H1 (cell line): ENCODE results near the gene TSPAN15. TPM values are rescaled to one million over a fixed set of nuclear protein-coding genes. Genes with fewer than 3 reads are reported as not detected.

Source experiments
- CTCF ChIA-PET: fragments of 300-600 bp; sonication (Branson Sonifier 250); formaldehyde crosslinking; loops from one replicate; lab custom pipeline; 2021; ENCODE audit not compliant: partially characterized antibody; lab: Charles Lee
- POLR2A ChIA-PET: fragments of 300-600 bp; sonication (Branson Sonifier 250); formaldehyde crosslinking; loops from one replicate; lab custom pipeline; 2021; ENCODE audit warnings: inconsistent platforms; ENCODE audit not compliant: partially characterized antibody; lab: Charles Lee
- DNase-seq, 2 experiments: peaks; one replicate each; pipeline versions ENCODE4 v3.0.0 to v3.0.0-alpha.2; 2010 to 2022; ENCODE audit warnings: low spot score in 2 of 2, low read depth in 1 of 2, mixed read lengths in 1 of 2
- FAIRE-seq: peaks from 2 replicates; lab custom pipeline; 2011; peaks lifted over from hg19 to GRCh38; lab: Jason Lieb, UNC
- H2AFZ ChIP-seq: 2 replicates; pipeline ENCODE4 v1.8.1; 2012; ENCODE audit warnings: low read length, inconsistent platforms
- H2AK5ac ChIP-seq: 2 replicates; pipeline ENCODE4 v1.6.1; 2013; ENCODE audit warnings: low read depth, low read length
- H2BK120ac ChIP-seq: replicated peaks from 2 replicates; pipeline ENCODE3; 2013; ENCODE audit warnings: low read depth, low read length, inconsistent platforms
- H2BK12ac ChIP-seq: 2 replicates; pipeline ENCODE4 v1.6.1; 2013; ENCODE audit warnings: low read depth, low read length
- H2BK15ac ChIP-seq: 2 replicates; pipeline ENCODE4 v1.6.1; 2013; ENCODE audit warnings: low read length
- H2BK20ac ChIP-seq: 2 replicates; pipeline ENCODE4 v1.6.1; 2013; ENCODE audit warnings: low read length
- H2BK5ac ChIP-seq: 2 replicates; pipeline ENCODE4 v1.6.1; 2013; ENCODE audit warnings: low read depth, low read length
- H3K14ac ChIP-seq: 2 replicates; pipeline ENCODE4 v1.6.1; 2013; ENCODE audit warnings: inconsistent platforms; ENCODE audit not compliant: insufficient read length
- H3K18ac ChIP-seq: 2 replicates; pipeline ENCODE4 v1.6.1; 2013; ENCODE audit warnings: low read length; ENCODE audit errors: extremely low read depth
- H3K23ac ChIP-seq: 2 replicates; pipeline ENCODE4 v1.6.1; 2013; ENCODE audit warnings: inconsistent platforms; ENCODE audit not compliant: insufficient read length
- H3K23me2 ChIP-seq: 2 replicates; pipeline ENCODE4 v1.6.1; 2013; ENCODE audit warnings: low read depth, low read length
- H3K27ac ChIP-seq: 2 replicates; pipeline ENCODE4 v1.6.1; 2011; ENCODE audit warnings: low read depth, low read length, inconsistent platforms
- H3K27me3 ChIP-seq, 4 experiments: replicated peaks in 1 of 4; 1 replicate in 1 of 4; 2 replicates in 3 of 4; pipeline versions ENCODE4 v1.6.1 to v1.8.1; 2011 to 2013; ENCODE audit warnings: low read length in 3 of 4, mild to moderate bottlenecking in 3 of 4, inconsistent platforms in 2 of 4, mixed read lengths in 2 of 4, moderate library complexity in 1 of 4; ENCODE audit not compliant: control insufficient read depth in 3 of 4, insufficient read depth in 3 of 4; ENCODE audit errors: extremely low read depth in 1 of 4
- H3K36me3 ChIP-seq, 4 experiments: 2 replicates each; pipeline versions ENCODE4 v1.6.1 to v1.8.1; 2011 to 2013; ENCODE audit warnings: mild to moderate bottlenecking in 4 of 4, low read length in 3 of 4, moderate library complexity in 2 of 4, control low read depth in 1 of 4, inconsistent platforms in 1 of 4; ENCODE audit not compliant: insufficient read depth in 4 of 4, control insufficient read depth in 2 of 4
- H3K4ac ChIP-seq: replicated peaks from 2 replicates; pipeline ENCODE3; 2013; ENCODE audit warnings: low read length, low read depth, mixed read lengths, inconsistent platforms; ENCODE audit not compliant: insufficient read length
- H3K4me1 ChIP-seq, 4 experiments: replicated peaks in 1 of 4; 1 replicate in 1 of 4; 2 replicates in 3 of 4; pipeline versions ENCODE4 v1.6.1 to v1.8.1; 2011 to 2013; ENCODE audit warnings: low read length in 3 of 4, inconsistent platforms in 2 of 4, mixed read lengths in 1 of 4; ENCODE audit not compliant: insufficient read depth in 4 of 4, control insufficient read depth in 3 of 4
- H3K4me2 ChIP-seq, 2 experiments: 2 replicates each; pipeline versions ENCODE4 v1.6.1 to v1.8.1; 2011 to 2013; ENCODE audit warnings: low read depth in 2 of 2, low read length in 2 of 2, control low read depth in 1 of 2, inconsistent platforms in 1 of 2, mild to moderate bottlenecking in 1 of 2; ENCODE audit not compliant: insufficient read depth in 1 of 2
- H3K4me3 ChIP-seq, 4 experiments: fragments of 200-600, 300-600 bp in 1 of 4; sonication (generic), shearing (Covaris generic), sonication (Bioruptor Twin) in 1 of 4; 2 replicates each; pipeline versions ENCODE4 v1.5.1 to v1.8.1; 2011 to 2016; ENCODE audit warnings: low read length in 4 of 4, low read depth in 3 of 4, control low read depth in 2 of 4, inconsistent platforms in 2 of 4, mild to moderate bottlenecking in 2 of 4, mixed read lengths in 1 of 4, moderate library complexity in 1 of 4; ENCODE audit not compliant: insufficient read depth in 2 of 4; ENCODE audit errors: extremely low read depth in 1 of 4
- H3K56ac ChIP-seq: replicated peaks from 2 replicates; pipeline ENCODE3; 2013; ENCODE audit warnings: low read depth, mild to moderate bottlenecking, mixed read lengths, low read length, inconsistent platforms; ENCODE audit not compliant: insufficient read length
- H3K79me1 ChIP-seq: 2 replicates; pipeline ENCODE4 v1.6.1; 2013; ENCODE audit warnings: low read depth, low read length, control low read depth
- H3K79me2 ChIP-seq, 2 experiments: 2 replicates each; pipeline versions ENCODE4 v1.6.1 to v1.8.1; 2012 to 2013; ENCODE audit warnings: low read length in 2 of 2, mild to moderate bottlenecking in 2 of 2, inconsistent platforms in 1 of 2; ENCODE audit not compliant: insufficient read depth in 2 of 2, control insufficient read depth in 1 of 2
- H3K9ac ChIP-seq, 4 experiments: replicated peaks in 1 of 4; 1 replicate in 1 of 4; 2 replicates in 3 of 4; pipeline versions ENCODE4 v1.6.1 to v1.8.1; 2011 to 2013; ENCODE audit warnings: low read depth in 3 of 4, low read length in 3 of 4, control low read depth in 2 of 4, mild to moderate bottlenecking in 2 of 4, moderate library complexity in 2 of 4, inconsistent platforms in 1 of 4; ENCODE audit errors: extremely low read depth in 1 of 4
- H3K9me3 ChIP-seq, 2 experiments: 2 replicates each; pipeline versions ENCODE4 v1.6.1 to v1.8.1; 2012 to 2013; ENCODE audit warnings: mild to moderate bottlenecking in 2 of 2, moderate library complexity in 2 of 2, control low read depth in 1 of 2, inconsistent platforms in 1 of 2, low read depth in 1 of 2, low read length in 1 of 2, mixed read lengths in 1 of 2; ENCODE audit not compliant: insufficient read depth in 2 of 2
- H4K20me1 ChIP-seq, 2 experiments: replicated peaks in 1 of 2; 2 replicates each; pipeline versions ENCODE3 to v1.8.1; 2011 to 2013; ENCODE audit warnings: inconsistent platforms in 2 of 2, low read length in 2 of 2, mild to moderate bottlenecking in 1 of 2; ENCODE audit not compliant: insufficient read depth in 2 of 2, control insufficient read depth in 1 of 2
- H4K5ac ChIP-seq: 2 replicates; pipeline ENCODE4 v1.6.1; 2013; ENCODE audit warnings: low read length, low read depth, mixed read lengths, inconsistent platforms; ENCODE audit not compliant: insufficient read length
- H4K8ac ChIP-seq: 2 replicates; pipeline ENCODE4 v1.8.0; 2013; ENCODE audit warnings: mild to moderate bottlenecking, moderate library complexity, low read length, inconsistent platforms; ENCODE audit not compliant: insufficient read depth; ENCODE audit errors: extremely low read depth
- H4K91ac ChIP-seq: replicated peaks from 2 replicates; pipeline ENCODE3; 2013; ENCODE audit warnings: low read length, mixed read lengths, inconsistent platforms; ENCODE audit not compliant: insufficient read length
- BRCA1 ChIP-seq: IDR thresholded peaks from 2 replicates; pipeline ENCODE4 v1.6.1; 2012; ENCODE audit warnings: low read depth, low read length, improper control_type of control experiment
- CHD1 ChIP-seq: IDR thresholded peaks from 2 replicates; pipeline ENCODE4 v1.6.1; 2012; ENCODE audit warnings: low read depth, low read length, improper control_type of control experiment
- CREB1 ChIP-seq: IDR thresholded peaks from 2 replicates; pipeline ENCODE4 v1.6.1; 2012; ENCODE audit warnings: inconsistent platforms
- JUN ChIP-seq: IDR thresholded peaks from 2 replicates; pipeline ENCODE4 v1.6.1; 2011; ENCODE audit warnings: low read depth, mild to moderate bottlenecking, improper control_type of control experiment, low read length
- KDM1A ChIP-seq: fragments of 200-600, 300-600 bp; sonication (generic); IDR thresholded peaks from 2 replicates; pipeline ENCODE4 v1.7.1; 2016; ENCODE audit warnings: mild to moderate bottlenecking, low read length, borderline replicate concordance
- PHF8 ChIP-seq: fragments of 200-600 bp; sonication (generic); conservative IDR thresholded peaks from 2 replicates; pipeline ENCODE4 v1.7.1; 2012; ENCODE audit warnings: low read depth, mild to moderate bottlenecking, inconsistent platforms, low read length, moderate library complexity
- RXRA ChIP-seq: IDR thresholded peaks from 2 replicates; pipeline ENCODE4 v1.6.1; 2011; ENCODE audit warnings: low read depth, mild to moderate bottlenecking, low read length, moderate library complexity; ENCODE audit not compliant: insufficient read depth
- SIX5 ChIP-seq: IDR thresholded peaks from 2 replicates; pipeline ENCODE4 v1.6.1; 2011; ENCODE audit warnings: mild to moderate bottlenecking, low read depth, low read length
- SP1 ChIP-seq: IDR thresholded peaks from 2 replicates; pipeline ENCODE4 v1.6.1; 2011; ENCODE audit warnings: low read depth, low read length
- polyA plus RNA-seq, 7 experiments: library from polyadenylated mRNA; depleted of rRNA in 3 of 7; stranded (reverse) in 5 of 7; unstranded in 2 of 7; fragments of >200 nt in 5 of 7; fragments of 200-250 nt in 2 of 7; gene quantifications; 1 replicate in 5 of 7; 2 replicates in 1 of 7; 4 replicates in 1 of 7; pipeline versions ENCODE4 v1.2.1 to v1.2.3, GENCODE V29; 2011 to 2013; ENCODE audit warnings: missing spikeins in 2 of 7, mixed read lengths in 2 of 7
- total RNA-seq: library from RNA; stranded (reverse); fragmentation: NEBNext Ultra II Directional; extraction: Animal tissue kit (Norgen Biotek cat#: 25700); gene quantifications from 2 replicates; pipeline ENCODE4 v1.2.1, GENCODE V29; 2021

The TSPAN15 gene
- total and polyA plus RNA-seq, 2 of the 8 experiments (the other 6 are each of a cell fraction or from before 2014, with no cell fraction given), result 9.7 to 20.0 TPM

DNA sequence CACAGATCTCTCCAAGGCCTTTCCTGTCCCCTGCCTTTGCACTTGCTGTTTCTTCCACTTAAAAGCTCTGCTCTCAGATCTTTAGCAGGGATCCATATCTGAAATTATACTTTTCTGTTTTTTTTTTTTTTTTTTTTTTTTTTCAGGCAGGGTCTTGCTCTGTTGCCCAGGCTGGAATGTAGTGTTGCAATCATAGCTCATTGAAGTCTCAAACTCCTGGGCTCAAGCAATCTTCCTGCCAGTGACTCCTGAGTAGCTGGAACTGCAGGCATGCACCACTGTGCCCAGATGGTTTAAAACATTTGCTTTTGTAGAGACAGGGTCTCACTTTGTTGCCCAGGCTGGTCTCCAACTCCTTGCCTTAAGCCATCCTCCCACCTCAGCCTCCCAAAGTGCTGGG lies 5.0 kb upstream of the TSPAN15 start:
- no peak for TF ChIP-seq RXRA
- no peak for TF ChIP-seq BRCA1
- no peak for TF ChIP-seq KDM1A
- TF ChIP-seq SP1, result no peak
- no peak for TF ChIP-seq CHD1
- no peak for TF ChIP-seq CREB1
- no peak for TF ChIP-seq PHF8
- no peak for TF ChIP-seq SIX5
- no peak for TF ChIP-seq JUN
- Histone ChIP-seq H3K4me3 (no peak overlapping the region), H3K14ac (no peak overlapping the region), H4K8ac (no peak overlapping the region), H2BK15ac (no peak overlapping the region), H3K23me2 (peaks cover 4% of the 10 kb centered on the region), H2AK5ac (no peak overlapping the region), H4K91ac (no peak overlapping the region), H2BK5ac (no peak overlapping the region), H2BK12ac (no peak overlapping the region), H4K20me1 (no peaks in the 10 kb centered on the region), H3K9ac (no peak overlapping the region), H3K36me3 (no peaks in the 10 kb centered on the region), H3K56ac (no peak overlapping the region), H3K18ac (no peak overlapping the region), H3K4me1 (peaks cover 0 to 6% (median 2%) of the 10 kb centered on the region in 4 experiments; a peak in 2 of 7 replicates), H3K79me1 (no peaks in the 10 kb centered on the region), H2BK20ac (no peak overlapping the region), H4K5ac (no peak overlapping the region), H3K9me3 (no peaks in the 10 kb centered on the region), H3K23ac (no peak overlapping the region), H3K4ac (no peak overlapping the region), H3K79me2 (no peaks in the 10 kb centered on the region), H3K27ac (no peak overlapping the region), H2BK120ac (no peak overlapping the region), H3K4me2 (no peak overlapping the region), H3K27me3 (peaks cover 0 to 6% (median 2%) of the 10 kb centered on the region in 4 experiments; a peak in 3 of 7 replicates), H2AFZ (no peak overlapping the region)
- no peak for FAIRE-seq
- POLR2A ChIA-PET, result interaction anchor here (1.0 kb wide), 1 partner anchor 22 kb away, joined by 3 read pairs; no protein-coding TSS in a partner anchor
- no peak for DNase-seq
- CTCF ChIA-PET, result interaction anchor here (1.1 to 8.7 kb wide), 10 partner anchors 10 to 191 kb away, joined by 3 to 150 read pairs (median 6); no protein-coding TSS in a partner anchor
